DMS 273 (cell line): ENCODE results near the gene MAP3K1.

Experiments
- DNase-seq: peaks from one replicate; lab custom pipeline; 2025; ENCODE audit not compliant: unreplicated experiment; lab: John Stamatoyannopoulos, UW

Gene MAP3K1

GRCh38 chr5:56845277-56845676 is 29.9 kb downstream of the MAP3K1 start:
- no peak for DNase-seq

GRCh38 chr5:56845904-56846480 is 30.6 kb downstream of the MAP3K1 start:
- no peak for DNase-seq

GRCh38 chr5:56848206-56848605 is 32.9 kb downstream of the MAP3K1 start:
- peak; percentile 35 for DNase-seq

GRCh38 chr5:56849671-56850070 is 34.3 kb downstream of the MAP3K1 start:
- DNase-seq, result no peak

- no peak for DNase-seq
These were observed 35.1 kb downstream of the MAP3K1 start for GRCh38 chr5:56850423-56850822.

- DNase-seq, result no peak
These were observed 36.1 kb downstream of the MAP3K1 start for GRCh38 chr5:56851258-56851941.

- DNase-seq, result no peak
These were observed 37.1 kb downstream of the MAP3K1 start for GRCh38 chr5:56852228-56853000.

GRCh38 chr5:56853698-56854097 is 38.3 kb downstream of the MAP3K1 start:
- no peak for DNase-seq

GRCh38 chr5:56854920-56855319 is 39.6 kb downstream of the MAP3K1 start:
- no peak for DNase-seq

GRCh38 chr5:56856541-56857178 is 41.3 kb downstream of the MAP3K1 start:
- no peak for DNase-seq

GRCh38 chr5:56858777-56859442 is 43.6 kb downstream of the MAP3K1 start:
- DNase-seq, result no peak

GRCh38 chr5:56861893-56862485 is 46.6 kb downstream of the MAP3K1 start:
- DNase-seq, result no peak

- no peak for DNase-seq
These were observed 47.6 kb downstream of the MAP3K1 start for GRCh38 chr5:56862909-56863308.

- DNase-seq, result no peak
These were observed 56.4 kb downstream of the MAP3K1 start for GRCh38 chr5:56871777-56872176.

- no peak for DNase-seq
These were observed 57.7 kb downstream of the MAP3K1 start for GRCh38 chr5:56873056-56873455.

- DNase-seq, result no peak
These were observed 61.0 kb downstream of the MAP3K1 start for GRCh38 chr5:56876327-56876726.

- DNase-seq, result no peak
These were observed 66.2 kb downstream of the MAP3K1 start for GRCh38 chr5:56881571-56881970.

- DNase-seq, result no peak
These were observed 78.1 kb downstream of the MAP3K1 start for GRCh38 chr5:56893251-56893951.

GRCh38 chr5:56896763-56897162 is 81.4 kb downstream of the MAP3K1 start:
- no peak for DNase-seq

- DNase-seq, result no peak
These were observed 82.9 kb downstream of the MAP3K1 start for GRCh38 chr5:56898213-56898612.
